Cerebellar cortex (tissue), 1 donor: ENCODE results near the gene PLK5.
"Not testable (repeated sequence)": the region's sequence is repeated elsewhere in the genome, so short reads cannot be mapped to it uniquely, and the experiment has no call there.

Source experiments
- DNase-seq: peaks from one replicate; pipeline ENCODE4 v3.0.0-alpha.2; 2015; ENCODE audit warnings: low spot score

PLK5 gene

DNA sequence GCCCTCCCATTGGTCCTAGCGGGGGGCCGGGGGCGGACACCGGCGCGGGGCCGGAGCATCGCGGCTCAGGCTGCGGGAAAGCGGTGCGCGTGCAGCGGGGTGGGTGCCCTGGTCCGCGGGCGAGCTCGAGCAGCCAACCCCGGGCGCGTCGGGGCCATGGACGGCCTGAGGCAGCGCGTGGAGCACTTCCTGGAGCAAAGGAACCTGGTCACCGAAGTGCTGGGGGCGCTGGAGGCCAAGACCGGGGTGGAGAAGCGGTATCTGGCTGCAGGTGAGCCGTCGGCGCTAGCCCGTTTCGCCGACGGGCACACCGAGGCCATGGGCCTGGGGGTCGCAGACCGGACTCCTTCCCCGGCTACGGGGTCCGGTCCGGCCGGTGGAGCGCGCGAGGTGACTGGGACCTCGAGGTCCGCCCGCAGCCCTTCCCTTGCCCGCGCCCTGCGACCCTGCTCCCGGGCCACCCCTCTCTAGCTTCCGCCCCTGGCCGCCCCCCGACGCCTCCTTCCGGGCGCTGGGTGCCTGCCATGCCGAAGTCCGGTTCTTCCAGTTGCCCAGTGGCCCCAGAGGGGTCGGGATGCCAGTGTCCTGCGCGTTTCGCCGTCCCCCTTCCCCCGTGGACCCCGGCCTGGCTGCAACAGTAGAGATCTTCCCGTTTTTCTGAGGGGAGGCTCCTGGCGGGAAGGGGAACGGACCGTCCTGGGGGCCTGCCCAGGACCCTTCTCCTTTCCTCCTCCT, 32.6 kb upstream of the PLK5 start, which contains the start of gene REEP6:
TSS of gene REEP6 (plus strand) at position 68 of the 735 bp plus-strand sequence. CDS start at position 157, 89 bp downstream.
- no peak for DNase-seq

DNA sequence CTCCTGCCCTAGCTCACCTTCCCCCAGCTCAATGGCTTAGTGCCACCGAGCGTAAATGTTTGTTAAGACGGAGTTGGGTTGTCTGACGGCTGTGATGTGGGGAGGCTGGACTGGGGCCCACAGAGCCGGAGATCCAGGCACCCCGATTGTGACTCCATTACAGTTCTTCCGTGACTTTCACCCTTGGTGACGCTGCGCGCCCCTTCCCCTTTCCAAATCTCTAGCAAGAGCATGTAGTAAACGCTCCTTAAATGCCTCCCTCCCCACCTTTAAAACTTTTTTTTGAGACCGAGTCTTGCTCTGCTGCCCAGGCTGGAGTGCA, 32.1 kb upstream of the PLK5 start:
- DNase-seq = no peak

DNA sequence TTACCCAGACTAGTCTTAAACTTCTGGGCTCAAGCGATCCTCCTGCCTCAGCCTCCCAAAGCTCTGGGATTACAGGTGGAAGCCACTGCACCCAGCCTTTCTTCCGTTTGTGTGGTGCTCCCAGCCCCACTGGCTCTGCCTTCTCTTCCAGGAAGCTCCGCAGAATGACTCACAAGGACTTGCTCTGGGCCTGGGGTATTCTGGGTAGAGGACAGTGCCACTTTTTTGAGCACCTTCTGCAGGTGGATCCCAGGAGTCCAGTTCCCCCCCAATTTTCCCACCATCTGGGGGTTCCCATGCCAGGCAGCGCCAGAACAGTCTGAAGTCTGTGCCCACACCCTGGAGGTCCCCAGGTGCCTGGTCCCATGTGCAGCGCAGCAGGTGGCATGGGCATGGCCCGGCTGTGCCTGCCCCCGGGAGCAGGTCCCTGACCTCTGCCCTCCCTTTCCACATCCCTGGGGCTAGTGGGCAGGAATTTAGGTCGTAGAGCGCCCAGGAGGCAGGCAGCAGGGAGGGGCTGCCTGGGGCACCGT, 31.3 kb upstream of the PLK5 start:
- no peak for DNase-seq

DNA sequence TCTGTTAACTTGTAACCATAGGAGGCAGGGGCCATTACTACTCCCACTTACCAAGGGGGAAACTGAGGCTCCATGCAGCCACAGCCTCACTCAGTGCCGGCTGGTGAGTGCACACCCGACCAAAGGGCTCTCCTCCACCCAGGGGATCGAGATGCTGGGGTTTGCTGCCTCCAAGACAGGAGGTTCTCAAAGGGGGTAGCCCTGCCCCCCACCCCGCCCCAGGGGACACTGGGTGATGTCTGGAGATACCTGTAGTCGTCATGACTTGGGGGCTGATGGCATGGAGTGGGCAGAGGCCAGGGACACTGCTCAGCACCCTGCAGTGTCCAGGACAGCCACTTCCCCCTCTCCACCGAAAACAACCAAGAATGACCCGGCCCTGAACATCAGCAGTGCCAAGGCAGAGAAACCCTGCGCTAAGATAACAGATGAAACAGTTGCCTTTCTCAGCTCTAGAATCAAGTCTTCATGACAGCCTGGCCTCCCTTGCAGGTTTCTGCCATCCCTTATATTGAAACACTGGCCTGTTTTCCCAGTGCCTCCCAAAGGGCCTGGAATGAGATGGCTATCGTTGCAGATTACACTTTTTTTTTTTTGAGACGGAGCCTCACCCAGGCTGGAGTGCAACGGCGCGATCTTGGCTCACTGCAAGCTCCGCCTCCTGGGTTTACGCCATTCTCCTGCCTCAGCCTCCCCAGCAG, 29.6 kb upstream of the PLK5 start:
- no peak for DNase-seq

DNA sequence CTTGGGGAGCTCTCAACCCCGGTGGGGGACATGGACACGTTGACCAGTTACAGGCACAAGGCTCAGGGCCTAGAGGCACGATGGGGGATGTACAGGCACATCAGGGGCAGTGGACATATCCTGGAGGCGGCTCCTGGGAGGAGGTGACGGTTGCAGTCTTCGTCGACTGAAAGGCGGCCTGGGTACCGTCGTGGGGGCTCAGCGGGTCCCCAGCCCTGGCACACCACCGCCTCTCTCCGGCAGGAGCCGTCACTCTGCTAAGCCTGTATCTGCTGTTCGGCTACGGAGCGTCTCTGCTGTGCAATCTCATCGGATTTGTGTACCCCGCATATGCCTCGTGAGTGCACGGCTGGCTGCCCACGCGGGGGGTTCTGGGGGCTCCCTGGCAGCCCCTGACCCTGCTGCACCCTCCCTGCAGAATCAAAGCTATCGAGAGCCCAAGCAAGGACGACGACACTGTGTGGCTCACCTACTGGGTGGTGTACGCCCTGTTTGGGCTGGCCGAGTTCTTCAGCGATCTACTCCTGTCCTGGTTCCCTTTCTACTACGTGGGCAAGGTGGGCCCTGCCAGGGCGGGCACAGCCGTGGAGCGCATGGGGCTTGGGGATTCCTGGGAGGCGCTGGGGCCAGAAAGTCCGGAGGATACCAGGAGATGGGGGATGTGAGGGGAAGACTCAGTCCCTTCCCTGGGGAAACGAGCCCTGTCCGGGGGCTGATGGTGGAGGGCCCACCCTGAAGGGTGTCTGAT, 28.7 kb upstream of the PLK5 start:
- no peak for DNase-seq

DNA sequence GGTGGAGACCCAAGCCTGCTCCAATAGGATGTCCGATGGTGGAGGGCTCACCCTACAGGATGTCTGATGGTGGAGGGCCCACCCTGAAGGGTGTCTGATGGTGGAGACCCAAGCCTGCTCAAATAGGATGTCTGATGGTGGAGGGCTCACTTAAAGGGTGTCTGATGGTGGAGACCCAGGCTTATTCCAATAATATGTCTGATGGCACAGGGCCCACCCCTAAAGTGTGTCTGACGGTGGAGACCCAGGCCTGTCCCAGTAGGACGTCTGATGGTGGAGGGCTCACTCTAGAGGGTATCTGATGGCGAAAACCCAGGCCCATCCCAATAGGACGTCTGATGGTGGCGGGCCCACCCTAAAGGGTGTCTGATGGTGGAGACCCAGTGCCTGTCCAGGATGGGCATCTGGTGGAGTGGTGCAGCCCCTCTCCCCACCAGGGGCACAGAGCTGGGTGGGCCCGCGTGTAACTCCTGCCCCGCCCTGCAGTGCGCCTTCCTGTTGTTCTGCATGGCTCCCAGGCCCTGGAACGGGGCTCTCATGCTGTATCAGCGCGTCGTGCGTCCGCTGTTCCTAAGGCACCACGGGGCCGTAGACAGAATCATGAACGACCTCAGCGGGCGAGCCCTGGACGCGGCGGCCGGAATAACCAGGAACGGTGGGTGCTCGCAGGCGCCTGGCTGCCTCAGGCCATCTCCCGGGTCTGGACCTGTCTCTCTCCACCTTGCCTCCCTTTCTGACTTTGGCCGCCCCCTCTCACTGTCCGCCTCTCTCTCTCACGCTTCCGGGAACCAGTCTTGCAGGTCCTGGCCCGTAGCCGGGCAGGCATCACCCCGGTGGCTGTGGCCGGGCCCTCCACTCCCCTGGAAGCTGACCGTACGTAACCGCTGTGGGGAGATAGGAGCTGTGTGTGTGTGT, 27.8 kb upstream of the PLK5 start:
- DNase-seq = no peak

DNA sequence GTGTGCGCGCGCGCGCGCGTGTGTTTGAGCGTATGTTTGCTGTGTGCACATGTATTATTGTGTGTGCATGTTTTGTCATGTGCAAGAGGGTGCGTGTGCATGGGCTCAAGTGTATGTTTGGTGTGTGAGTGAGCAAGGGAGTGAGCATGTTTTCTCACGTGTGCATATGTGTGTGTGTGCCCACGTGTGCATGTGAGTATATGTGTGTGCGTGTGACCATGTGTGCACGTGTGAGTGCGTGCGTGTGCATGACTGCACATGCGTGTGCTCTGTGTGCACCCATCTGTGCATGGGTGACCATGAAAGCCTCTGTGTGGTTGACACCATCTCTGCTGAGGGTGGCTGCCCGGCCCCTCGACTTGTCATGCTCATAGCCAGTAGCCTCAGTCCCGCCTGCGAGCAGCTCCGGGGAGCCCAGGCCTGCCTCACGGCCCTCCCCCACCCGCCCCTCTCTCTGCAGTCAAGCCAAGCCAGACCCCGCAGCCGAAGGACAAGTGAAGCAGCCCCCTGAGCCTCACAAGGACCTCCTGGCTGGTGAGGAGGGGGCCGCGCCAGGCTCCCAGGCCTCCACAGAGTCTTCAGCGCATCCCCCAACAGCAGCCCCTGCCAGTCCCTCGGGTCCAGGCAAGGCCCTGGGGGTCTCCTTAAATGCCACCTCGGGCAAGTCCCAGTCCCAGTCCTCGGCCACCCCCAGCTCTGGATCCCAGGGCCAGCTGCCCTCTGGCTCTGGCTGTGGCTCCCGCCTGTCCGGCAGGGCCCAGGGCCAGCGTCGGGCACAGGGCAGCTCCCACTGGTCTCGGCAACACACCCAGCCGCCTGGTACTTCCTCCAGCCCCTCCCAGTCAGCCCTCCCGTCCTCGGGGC, 26.9 kb upstream of the PLK5 start:
- no peak for DNase-seq

DNA sequence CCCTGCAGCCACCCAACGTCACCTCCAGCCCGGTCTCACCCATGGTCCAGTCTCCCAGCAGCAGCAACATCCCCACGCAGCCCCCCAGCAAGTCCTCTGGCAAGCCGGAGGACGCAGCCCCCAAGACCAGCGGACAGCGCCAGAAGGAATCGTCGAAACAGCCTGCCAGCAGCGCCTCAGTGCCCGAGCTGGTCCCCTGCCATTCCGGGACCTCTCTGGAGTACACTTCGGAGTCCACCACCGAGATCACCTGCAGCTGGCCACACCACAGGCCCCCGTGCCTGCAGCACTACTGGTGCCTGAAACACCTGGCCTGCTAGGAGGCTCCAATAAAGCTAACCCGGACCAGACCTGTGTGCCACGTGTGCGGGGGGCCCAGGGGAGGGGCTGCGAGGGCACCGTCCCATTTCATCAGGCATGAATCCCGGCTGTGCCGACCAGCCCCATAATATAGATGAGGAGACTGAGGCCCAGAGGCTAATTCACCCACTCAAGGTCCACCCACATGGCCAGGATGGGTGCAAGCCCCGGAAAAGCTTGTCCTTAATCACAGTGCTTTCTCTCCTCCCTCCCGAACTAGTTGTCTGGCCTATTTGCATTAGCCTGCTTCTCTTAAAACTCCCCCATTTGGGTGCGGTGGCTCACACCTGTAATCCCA, 26.2 kb upstream of the PLK5 start:
- DNase-seq = no peak

DNA sequence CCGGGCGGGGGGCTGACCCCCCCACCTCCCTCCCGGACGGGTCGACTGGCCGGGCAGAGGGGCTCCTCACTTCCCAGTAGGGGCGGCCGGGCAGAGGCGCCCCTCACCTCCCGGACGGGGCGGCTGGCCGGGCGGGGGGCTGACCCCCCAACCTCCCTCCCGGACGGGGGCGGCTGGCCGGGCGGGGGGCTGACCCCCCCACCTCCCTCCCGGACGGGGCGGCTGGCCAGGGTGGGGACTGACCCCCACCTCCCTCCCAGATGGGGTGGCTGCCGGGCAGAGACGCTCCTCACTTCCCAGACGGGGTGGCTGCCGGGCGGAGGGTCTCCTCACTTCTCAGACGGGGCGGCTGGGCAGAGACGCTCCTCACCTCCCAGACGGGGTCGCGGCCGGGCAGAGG, 24.6 kb upstream of the PLK5 start:
- not testable (repeated sequence) for DNase-seq

DNA sequence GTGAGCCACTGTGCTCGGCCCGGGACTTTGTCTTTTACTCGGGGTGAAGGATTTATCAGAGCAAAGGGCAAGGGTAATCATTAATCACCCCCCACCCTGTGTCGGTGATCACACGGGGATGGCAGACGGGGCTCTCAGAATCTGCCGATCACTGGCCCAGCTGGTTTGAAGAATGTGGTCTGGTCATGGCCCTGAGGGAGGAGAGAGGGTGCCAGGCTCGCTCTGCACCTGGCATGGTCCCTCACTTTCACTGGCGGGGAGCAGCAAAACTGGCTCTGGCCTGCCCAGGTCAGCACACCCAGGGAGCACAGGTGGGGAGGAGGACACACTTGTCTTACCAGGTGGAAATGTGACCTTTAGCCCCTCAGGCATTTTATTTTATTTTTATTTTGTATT, 22.7 kb upstream of the PLK5 start:
- DNase-seq = no peak

DNA sequence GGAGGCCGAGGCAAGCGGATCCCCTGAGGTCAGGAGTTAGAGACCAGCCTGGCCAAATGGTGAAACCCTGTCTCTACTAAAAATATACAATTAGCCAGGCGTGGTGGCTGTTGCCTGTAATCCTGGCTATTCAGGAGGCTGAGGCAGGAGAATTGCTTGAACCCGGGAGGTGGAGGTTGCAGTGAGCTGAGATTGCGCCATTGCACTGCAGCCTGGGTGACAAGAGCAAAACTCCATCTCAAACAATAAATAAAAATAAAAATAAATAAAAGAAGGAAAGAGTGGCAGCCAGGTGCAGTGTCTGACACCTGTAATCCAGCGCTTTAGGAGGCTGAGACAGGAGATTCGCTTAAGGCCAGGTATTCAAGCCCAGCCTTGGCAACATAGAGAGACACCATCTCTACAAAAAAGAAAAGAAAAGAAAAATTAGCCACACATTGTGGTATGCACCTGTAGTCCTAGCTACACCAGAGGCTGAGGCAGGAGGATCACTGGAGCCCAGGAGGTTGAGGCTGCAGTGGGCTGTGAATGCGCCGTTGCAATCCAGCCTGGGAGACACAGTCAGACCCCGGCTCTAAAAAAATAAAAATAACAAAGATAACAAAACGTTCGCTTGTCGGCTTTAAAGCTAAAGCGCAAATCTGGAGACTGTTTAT, 21.3 kb upstream of the PLK5 start:
- DNase-seq = no peak

DNA sequence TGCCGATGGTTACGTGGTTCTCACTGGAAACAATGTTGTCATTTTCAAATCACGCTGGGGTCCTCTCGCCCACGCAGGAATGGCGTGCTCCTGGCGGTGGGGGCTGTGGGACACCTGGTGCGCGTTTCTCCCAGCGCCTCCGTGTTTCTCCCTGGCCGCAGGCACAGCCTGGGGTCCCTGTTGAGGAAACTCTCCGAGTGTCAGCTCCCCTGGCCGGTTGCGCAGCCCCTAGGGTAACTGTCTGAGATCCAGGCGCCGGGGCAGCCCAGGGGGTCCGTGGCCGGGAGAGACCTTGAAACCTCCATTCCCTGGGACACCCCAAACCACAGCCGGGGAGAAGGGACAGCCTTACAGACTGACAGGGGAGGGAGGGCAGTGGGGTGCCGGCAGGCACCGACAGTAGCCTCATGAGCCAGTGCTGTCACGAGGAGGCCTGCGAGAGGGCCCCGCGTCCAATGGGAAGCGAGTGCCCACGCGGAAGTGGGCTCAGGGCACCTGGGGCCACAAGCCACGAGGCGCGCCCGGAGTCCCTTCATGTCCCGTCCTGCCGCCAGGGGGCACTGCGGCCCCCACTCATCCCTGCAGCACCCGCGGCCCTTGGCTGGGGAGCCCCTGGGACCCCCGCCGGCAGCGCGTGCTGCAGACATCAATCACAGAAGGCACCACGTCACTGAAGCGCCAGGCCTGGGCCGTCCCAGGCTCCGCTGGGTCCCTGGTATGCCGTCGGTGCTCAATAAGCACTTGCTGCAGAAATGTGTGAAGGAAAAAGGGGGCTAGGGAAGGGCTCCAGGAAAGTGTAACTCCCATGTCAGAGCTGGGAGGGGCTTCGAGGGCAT, 20.6 kb upstream of the PLK5 start:
- no peak for DNase-seq

DNA sequence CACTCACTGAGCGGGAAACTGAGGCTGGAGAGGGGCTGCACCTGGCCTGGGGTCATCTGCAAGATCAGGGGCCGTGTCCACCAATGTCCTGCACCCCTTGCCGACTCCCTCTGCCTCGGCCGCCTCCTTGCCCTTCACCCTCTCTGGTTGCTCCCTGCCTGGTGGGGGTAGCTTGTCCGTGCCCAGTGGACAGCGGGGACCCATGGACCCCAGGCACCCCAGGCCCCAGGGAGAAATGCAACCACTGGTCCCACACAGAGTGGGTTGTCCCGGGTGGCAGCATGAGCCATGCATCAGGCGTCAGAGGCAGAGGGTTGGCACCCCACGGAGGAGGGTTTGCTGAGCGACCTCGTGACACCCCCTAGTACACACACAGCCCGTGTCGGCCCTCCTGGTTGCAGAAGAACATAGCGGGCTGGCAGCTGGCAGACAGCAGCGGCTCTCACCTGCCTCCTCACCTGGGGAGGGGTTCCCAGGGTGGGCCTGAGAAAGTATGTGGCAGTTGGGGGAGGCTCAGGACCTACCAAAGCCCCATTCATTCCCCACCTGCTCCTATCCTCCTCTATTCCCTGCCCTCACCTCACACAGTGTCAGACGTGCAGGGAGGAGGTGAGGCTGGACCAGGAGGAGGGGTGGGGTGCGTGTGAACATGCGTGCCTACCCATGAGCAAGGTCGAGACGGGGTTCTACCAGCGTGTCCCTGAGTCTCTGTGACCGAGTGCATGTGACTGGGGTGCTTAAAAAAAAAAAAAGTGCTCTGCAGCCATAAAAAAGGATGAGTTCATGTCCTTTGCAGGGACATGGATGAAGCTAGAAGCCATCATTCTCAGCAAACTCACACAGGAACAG, 19.7 kb upstream of the PLK5 start:
- no peak for DNase-seq

DNA sequence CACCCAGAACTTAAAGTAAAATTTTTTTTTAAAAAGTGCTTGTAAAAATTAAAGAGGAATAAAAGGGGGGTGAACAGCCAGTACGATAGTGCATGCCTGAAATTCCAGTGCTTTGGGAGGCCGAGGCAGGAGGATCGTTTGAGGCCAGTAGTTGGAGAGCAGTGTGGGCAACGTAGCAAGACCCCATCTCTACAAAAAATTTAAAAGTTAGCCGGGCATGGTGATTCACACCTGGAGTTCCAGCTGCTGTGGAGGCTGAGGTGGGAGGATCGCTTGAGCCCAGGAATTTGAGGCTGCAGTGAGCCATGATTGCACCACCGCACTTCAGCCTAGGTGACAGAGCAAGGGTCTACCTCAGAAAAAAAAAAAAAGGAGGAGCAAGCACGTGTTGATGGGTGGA, 18.9 kb upstream of the PLK5 start:
- DNase-seq = no peak

DNA sequence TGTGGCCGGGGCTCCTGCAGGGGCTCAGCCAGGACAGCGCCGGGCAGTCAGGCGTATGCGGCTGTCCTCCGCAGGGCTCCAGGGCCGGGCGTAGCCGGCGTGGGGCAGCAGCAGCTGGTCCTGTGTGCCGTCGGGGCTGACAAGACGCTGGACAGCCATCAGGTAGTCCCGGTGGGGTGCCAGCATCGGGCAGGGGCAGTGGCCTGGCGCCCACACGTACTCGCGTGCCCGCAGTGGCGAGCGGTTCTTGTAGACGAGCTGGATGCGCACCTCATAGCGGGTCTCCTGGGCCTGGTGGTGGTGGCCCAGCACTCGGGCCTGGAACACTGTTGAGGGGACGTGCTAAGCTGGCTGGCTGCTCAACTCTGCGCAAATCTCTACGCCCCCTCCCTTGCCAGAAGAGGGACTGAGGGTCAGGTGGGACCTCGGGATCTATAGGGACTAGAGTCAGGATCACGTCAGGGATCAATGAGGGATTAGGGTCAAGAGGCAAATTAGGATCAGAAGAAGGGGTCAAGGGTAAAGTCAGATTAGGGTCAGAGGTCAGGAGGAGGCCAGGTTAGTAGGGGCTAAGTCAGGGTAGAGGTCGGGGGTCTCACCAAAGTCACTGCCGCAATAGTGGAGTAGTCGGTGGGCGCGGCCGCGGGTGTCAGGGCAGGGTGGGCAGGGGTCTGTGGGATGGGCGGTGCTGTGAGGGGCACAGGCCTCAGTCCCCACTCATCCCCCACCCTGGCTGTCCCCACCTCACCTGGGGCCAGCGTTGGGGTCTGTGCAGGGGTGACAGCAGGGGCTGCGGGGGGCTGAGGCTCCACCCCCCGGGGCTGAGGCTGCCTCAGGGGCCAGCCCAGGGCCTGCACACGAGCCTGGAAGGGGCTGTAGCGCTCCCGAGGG, 17.6 kb upstream of the PLK5 start:
- DNase-seq = no peak

DNA sequence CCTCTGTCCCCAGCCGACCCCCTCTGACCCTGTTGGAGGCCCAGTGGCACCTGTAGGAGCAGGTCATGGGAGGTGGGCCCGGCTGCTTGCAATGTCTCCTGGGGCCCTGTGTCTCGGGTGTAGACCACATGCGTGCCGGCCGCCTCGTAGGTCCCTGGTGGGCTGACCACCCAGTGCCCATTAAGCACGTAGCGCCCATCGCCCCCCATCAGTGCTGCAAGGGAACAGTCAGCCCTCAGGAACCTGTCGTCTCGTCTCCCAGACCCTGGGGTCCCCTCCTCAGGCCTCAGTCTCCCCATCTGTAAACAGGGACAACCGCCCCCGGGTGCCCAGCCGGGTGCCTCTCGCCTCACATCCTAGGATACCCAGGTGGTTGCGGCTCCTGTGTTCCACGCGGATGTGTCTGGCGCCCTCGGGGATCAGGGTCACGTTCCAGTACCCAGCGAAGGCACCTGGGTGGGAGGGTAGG, 16.7 kb upstream of the PLK5 start:
- DNase-seq = no peak
